NCI-H1436 treated with DMSO at 0.1 percent for 48 hours (cell line): ENCODE measurements around the gene PIPOX.
"Not testable (repeated sequence)": the region's sequence is repeated elsewhere in the genome, so short reads cannot be mapped to it uniquely, and the experiment has no call there.

Experiments
- DNase-seq: peaks from one replicate; lab custom pipeline; 2025; lab: John Stamatoyannopoulos, UW

The PIPOX gene

DNA sequence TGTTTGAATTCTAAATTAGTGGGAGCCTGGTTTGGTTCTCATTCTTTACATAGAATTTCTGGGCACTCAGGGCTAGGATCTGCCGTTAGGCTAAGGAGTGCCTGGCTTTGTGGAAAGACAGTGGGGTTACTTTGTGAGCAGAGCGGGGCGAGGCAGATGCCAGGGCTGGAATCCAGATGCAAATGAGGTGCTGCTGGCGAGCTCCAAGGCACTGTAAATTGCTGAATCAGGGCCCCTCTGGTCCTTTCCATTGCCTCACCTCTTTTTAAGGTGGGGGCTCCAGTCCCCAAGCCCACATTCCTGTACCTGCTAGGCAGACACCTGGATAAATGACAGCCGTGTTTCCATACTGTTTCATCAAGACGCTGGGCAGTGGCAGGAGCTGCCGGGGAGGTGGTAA, 33.8 kb downstream of the PIPOX start:
- no peak for DNase-seq

DNA sequence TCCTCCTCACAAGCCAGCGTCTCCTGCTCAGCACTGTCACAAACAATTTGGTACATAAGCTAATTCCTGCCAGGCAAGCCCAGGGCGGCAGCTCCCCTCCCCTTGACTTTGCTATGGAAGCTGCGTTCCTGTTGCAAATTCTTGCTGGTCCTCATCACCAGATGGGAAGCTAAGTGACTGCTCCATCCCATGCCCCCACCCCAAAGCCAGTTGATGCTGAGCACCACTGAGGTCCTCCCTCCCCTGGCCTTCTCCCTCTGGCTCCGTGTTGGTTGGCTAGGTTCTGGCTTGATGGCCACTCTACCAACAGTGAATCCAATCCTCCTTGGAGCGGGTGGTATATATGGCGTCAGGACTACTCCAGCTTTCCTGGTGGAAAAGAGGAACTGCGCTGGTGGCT, 34.4 kb downstream of the PIPOX start:
- DNase-seq, result no peak

DNA sequence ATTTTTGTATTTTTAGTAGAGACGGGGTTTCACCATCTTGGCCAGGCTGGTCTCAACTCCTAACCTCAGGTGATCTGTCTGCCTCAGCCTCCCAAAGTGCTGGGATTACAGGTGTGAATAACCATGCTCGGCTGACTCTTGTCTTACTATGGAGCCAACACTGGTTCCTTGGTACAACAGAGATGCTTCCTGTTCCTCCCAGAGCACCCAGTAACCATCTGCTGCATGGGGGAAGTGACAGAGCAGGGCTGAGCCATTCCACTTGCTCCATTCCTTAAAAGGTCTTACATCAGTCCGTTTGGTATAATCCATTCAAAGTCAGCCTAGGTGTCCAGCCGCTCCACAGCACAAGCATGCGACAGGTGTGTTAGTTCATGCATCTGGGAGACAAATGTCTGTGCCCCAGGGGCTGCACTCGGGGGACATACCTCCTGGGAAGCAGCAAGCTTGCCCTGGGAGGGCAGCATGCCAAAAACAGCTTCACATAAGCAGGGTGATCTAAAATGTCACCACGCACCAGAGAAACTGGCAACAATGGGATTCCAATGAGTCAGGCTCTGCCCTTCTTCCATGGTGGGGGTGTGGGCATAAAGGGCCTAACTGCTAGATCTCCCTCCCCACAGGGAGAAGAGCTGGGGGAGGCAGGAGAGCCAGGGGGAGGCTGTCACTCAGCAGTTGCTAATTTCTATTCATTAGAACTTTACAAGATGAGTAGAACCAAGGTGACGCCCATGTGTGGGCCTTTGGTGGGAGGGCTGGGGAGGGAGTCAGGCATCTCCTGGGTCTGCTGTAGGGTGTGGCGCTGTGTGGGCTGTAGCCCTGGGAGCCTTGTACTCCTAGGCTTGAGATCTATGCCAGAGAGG, 35.5 kb downstream of the PIPOX start:
- no peak for DNase-seq

DNA sequence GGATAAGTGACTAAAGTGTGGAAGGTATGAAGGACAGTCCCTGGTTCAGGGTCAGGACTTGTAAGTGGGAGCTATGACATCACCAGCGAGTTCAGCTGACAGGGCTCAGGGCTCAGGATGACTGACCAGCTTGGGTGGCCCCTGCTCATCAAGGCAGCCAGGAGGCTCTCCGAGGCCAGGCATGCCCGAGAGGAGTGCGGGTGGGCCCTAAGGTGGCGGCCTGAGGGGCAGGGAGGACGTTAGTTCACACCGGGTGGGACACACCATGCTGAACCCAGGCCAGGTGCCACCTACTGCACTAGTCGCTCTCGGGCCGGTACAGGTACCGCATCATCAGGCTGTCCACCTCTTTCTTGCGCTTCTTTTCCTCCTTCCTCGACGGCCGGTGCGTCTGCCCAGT, 36.5 kb downstream of the PIPOX start:
- no peak for DNase-seq

DNA sequence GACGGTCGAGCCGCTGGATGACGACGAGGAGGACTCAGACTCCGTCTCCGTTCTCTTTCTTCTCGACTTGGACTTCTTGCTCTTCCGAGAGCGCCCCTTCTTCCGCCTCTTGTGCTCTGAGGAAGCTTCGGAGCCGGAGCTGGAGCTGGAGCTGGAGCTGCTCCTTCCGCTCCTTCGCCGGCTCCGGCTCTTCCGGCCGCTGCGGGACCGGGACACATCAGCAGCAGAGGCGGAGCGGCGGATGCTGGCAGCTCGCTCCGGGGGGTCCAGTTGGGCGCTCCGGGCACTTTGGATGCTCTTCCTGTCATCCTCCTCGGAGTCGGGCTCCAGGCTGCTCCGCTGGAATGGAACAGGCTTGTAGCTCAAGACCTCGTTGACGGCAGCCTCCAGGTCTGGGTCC, 36.9 kb downstream of the PIPOX start:
- DNase-seq, result no peak

DNA sequence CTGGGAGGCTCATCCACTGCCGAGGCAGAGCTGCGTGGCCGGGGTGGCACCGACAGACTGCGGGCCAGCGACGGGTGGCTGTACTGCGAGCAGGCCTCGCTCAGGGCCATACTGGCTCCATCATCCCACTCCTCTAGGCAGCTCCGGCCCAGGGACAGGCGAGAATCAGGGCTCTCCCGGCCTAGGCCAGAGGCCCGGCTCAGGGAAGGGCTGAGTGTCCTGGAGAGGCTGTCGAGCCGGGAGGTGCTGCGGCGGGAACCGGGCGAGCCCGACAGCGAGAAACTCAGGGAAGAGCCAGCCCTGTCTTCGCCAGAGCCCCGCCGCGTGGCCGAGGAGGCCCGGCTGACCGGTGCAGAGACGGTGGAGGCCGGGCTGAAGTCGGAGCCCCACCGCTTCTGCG, 37.4 kb downstream of the PIPOX start:
- no peak for DNase-seq

DNA sequence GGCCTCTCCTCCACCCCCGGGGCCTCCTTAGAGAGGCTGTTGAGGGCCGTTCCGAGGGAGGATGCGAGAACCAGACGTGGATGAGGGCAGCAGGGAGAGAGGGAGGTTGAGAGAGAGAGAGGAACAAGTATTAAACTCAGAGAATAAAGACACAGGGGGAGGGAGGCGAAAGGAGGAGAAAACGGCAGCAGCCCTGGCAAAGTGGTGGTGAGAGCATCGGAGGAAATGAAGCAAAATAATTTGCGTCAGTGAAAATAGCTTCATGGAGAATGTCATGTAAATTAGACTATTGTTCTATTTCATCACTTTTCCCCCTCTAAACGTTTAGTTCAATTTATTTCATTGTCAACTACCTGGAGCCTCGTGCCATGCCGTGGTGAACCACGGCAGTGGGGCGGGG, 38.0 kb downstream of the PIPOX start:
- no peak for DNase-seq

DNA sequence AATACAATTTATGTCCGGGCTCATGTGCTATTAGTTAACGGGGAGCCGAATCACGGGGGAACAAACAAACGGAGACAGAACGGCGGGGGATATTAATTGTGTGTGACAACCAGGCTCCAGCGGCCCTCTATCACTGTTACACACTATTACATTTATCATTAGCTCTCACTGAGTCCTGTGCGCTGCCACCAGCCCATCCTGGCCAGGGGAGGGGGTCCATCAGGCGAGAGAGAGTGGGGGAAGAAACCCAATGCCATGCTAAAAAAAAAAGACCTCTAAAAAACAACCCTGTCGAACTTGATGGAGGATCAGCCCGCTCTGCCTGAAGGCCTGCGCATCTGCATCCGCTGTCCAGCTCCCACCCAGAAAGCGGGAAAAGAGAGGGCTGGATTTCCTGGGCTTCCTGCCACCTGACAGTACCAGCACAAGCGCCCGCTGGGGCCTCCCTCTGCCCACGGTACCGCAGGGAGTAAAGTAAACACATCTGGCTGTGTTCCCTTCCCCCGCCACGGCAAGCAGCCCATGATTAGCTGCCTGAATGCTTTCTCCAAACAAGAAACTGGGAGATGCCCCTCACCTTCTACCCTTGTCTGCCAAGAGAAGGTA, 41.7 kb downstream of the PIPOX start:
- DNase-seq, result peak; percentile 7

DNA sequence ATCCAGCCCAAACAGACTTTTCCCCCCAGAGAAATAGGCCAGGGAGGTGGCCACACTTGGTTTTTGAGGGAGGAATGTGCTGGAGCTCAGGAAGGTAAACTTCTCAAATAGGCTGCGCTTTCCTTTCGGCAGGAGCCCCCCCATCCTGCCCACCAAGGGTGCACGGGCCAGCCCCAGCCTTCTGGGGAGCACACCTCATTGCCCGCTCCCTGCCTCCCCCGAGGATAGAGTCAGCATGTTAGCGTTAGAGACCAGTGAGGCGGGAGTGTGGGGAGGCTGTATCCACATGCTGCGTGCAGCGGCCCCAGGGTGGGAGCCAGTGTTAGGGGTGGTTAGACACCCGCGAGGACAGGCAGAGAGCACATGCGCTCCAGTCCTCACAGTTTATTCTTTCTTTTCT, 42.3 kb downstream of the PIPOX start:
- DNase-seq, result no peak

DNA sequence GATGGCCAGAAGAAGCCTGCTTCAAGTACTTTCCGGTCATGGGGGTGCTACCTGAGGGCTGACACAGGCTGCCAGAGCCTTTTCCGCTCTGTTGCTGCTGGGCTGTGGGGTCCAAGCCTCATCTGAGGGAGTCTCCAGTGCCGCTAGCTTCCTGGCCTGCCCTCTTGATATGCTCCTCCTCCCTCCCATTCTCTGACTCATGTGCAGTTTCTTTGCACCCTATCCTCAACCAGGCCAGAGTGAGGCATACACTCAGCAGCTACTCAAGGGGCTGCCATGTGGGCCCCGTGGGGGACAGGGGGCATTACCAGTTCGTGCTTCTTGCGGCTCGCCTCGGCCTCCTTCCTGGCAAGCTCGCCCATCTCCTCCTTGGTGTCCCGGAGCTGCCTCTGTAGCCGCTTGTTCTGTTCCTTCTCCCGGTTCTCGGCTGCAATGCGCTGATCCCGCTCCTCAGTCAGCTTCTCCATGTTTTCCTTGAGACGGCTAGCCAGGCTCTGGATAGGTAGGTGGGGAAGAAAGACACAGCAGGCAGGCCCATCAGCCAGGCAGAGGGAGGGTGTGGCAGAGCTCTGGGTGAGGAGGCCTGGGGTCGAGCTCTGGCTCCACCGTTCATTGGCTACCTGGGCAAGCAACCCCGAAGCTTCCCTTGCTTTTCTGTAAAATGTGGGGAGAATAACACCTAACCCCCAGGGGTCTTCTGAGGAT, 43.8 kb downstream of the PIPOX start:
- DNase-seq, result no peak

DNA sequence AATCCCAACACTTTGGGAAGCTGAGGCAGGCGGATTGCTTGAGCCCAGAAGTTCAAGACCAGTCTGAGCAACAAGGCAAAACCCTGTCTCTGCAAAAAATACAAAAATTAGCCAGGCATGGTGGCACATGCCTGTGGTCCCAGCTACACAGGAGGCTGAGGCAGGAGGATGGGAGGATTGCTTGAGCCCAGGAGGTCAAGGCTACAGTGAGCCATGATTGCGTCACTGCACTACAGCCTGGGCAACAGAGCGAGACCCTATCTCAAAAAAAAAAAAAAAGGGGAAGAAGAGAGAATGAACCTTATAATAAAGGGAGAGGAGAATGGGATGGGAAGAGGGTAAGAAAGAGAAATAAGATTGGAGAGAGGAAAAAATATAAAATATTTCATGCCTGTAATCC, 45.8 kb downstream of the PIPOX start:
- DNase-seq, result not testable (repeated sequence)

DNA sequence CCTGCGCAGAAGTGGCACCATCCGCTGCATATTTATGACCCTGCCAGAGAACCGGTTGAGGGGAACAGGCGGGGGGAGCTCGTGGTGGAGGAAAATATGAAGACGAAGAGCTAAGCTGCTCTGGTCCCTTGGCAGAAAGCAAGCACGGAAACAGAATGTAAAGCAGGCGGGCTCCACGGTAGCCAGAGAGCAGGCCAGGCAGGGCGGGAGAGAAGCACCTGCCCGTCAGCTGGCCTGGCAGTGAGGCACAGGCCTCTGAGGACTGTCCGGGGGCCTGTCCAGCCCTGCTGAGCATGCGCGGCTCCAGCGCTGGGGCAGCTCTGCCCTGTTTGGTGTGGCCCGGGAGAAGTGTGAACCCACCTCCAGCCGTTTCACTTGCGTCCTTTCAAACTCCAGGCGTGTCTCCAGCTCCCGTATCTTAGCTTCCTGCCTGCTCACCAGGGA, 46.7 kb downstream of the PIPOX start:
- DNase-seq, result no peak

DNA sequence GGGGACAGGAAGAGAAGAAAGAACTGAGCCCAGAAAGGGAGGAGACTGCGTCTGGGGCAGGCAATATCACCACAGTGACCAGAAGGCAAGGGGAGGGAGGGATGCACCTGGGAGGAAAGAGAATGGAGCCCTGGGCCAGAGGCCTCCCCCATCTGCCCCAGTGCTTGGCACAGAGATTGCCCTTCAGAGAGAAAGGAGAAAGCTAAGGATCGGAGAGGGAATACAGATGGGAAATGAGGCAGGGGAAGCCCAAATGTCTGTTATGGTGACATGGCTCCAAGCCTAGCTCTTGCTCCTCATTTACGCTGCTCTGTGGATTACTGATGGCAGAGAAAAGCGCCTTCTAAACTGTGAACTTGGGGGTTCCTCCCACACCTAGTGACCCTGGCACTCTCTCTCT, 47.2 kb downstream of the PIPOX start:
- no peak for DNase-seq

DNA sequence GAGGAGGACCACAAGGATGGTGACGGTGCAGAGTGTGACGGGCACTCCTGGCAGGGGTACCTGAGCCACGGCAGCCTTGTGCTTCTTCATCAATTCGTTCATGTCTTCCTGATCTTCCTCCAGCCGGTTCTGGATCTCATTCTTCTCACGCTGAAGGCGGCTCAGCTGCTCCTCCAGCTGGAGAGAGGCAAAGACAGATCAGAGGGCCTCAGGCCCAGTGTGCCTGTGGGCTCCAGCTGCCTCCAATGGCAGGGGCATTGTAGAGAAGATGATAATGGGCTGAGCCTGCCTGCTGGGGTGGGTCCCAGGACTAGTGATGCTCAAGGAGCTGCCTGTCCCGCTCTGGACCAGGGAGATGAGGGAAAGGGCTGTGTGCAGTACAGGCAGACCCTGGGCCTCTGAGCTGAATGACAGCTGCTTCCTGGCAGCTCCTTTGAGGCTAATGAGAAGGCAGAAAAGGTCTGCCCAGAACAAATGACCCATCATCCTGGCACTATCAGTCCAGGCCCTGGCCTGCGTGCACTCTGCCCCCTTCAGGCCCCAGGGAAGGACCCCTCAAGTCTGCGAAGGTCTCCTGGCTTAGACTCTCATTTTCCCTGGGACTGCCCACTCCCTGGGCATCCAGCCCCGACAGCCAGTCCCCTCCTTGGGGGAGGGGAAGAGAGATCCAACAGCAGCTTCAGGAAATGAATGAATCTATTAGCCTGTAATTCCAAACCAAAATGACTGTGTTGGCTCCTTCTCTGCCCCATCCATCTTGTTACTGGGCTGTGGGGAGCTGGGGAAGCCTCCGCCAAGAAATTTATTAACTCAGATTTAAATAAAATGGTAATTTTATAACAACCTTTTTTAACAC, 48.0 kb downstream of the PIPOX start:
- DNase-seq, result no peak

DNA sequence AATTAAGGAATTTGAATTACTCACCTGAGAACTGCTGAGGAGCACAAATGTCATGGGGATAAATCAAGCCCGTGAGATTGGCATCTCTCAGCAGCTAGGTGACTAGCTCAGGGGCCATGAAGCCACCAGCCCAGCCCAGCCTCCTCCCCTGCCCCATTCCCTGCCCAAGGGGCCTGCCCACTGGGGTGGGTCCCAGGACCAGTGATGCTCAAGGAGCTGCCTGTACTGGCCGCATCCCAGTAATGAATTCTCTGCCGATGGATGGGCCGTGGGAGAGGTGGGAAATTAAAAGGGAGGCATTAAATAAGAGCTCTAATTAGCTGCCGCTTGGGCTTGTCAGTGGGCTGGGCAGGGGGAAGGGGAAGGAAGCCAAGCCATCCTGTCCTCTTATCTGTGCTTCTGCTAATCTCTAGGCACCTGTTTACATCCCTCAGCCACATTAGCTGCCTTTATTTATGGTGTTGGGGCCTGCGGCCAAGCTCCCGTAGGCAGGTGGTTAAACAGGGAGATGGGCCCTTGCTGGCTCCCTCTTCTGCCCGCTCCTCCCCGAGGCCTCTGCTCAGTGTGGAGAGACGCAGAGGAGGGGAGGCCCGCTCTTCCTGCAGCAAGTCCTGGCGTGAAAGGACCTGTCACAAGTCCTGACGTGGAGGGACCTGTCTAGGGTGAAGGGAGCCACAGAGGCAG, 48.8 kb downstream of the PIPOX start:
- DNase-seq, result peak; percentile 32

DNA sequence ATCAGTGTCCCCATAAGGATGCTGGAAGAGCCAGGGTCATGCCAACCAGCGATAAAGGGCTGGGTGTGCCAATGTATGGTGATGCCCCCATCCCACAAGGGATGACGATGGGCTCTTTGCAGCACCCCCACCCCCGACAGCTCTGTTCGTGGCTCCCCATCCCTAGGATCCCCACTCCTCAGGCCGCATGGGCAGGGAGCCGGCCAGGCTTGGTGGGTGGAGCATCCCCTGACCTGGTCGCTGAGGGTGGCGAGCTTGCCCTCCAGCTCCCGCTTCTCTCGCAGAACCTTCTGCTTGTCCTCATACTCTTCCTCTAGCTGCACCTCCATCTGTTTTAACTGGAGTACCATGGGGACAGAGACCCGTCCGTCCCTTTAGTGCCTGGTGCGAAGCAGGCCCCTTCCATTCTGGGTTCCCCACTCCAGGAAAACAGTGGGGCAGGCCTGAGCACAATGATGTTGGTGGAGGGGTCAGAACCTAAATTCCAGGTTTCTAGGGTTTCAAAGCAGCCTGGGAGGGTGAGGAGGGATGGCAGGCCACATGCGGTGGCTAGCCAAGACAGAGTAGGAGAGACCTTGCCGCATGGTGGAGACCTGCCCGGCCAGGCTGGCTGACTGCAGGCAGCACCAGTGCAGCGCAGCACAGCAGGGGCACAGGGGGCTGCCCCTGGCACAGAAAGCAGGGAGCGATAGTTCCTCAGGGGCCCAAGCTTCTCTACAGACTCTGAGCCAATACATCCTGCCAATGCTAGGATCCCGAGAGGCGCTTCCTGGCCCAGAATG, 50.3 kb downstream of the PIPOX start:
- DNase-seq, result no peak

DNA sequence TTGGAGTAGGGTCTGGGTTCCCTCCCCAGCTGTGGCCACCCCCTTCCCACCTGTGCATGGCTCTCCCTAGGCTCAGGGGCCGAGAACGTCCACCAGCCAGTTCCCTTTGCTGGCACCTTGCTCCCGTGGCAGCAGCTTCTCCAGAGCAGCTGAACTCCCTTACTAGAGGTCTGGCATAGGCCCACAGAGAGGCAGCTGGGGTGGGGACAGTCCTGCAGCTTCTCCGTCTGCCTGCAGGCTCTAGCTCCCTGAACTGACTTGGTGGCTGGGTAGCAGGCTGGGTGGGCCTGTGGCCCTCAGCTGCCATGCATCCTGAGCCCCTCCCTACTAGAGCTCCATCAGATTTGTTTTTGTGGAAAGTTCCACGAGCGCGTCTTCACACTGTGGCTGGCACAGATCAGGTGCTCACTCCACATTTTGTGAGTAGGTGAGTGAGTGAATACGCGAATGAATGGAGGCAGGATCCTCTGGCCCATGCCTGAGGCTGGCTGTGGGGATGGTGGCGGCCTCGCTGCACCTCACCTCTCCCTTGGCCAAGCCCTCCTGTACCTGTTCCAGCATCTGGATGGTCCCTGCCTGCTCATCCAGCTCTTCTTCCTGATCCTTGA, 51.3 kb downstream of the PIPOX start:
- DNase-seq, result no peak

DNA sequence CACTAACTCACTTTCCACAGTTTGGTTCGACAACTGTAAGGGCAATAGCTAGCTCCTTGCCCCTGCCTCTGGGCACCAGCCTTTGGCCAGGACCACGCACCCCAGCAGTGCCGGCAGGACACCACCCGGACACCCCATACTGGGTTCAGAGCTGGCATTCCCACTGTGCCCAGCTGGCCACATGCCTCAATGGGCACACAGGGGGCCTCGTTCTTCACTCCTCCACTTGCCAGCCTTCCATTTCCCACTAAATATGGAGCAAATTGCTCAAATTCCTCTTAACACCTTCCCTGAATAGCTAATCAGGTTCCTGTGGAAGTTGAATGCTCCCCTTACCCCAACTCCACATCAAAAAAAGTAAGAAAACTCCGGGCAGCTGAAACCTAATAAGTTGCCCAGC, 52.5 kb downstream of the PIPOX start:
- DNase-seq, result no peak

DNA sequence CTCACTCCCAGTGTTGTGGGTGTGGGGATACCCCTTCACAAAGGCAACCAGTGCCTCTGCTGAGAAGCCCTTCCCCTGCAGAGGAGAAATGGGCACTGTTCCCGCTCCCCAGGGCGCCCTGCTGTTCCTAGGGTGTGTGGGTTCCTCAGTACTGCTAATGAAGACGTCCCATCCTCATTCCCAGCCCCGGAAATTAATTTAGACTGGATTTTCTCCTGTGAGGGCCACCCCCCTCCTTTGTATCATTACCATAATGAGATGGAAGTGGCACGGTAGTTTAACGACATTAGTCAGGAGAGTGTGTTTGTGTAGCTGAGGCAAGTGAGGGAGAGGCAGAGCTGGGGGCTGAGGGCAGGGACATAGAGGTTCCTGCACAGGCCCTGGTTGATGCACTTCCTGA, 53.2 kb downstream of the PIPOX start:
- DNase-seq, result no peak

DNA sequence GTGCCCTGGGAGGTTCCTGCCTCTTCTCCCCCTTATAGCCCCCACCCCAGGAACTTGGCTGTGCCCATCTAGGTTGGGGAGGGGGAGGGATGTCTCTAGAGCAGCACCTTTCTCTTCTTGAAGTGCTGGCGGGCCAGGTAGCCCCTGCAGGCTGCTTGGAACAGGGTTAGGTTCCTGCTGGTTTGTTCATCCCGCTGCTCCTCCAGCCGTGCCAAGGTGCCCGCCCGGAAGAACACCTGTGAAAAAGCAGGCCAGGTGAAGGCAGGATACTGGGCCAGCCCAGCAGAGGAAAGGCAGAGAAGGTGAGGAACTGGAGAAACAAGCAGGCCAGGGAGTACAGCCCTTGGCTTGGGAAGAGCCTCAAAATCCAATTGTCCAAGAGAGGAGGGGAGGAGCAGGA, 56.6 kb downstream of the PIPOX start:
- DNase-seq, result no peak
